ENCODE measurements around the gene POLDIP2.
A peak's percentile ranks its signal among the peaks of the same experiment; 100 is the strongest.

POLDIP2 gene

DNA sequence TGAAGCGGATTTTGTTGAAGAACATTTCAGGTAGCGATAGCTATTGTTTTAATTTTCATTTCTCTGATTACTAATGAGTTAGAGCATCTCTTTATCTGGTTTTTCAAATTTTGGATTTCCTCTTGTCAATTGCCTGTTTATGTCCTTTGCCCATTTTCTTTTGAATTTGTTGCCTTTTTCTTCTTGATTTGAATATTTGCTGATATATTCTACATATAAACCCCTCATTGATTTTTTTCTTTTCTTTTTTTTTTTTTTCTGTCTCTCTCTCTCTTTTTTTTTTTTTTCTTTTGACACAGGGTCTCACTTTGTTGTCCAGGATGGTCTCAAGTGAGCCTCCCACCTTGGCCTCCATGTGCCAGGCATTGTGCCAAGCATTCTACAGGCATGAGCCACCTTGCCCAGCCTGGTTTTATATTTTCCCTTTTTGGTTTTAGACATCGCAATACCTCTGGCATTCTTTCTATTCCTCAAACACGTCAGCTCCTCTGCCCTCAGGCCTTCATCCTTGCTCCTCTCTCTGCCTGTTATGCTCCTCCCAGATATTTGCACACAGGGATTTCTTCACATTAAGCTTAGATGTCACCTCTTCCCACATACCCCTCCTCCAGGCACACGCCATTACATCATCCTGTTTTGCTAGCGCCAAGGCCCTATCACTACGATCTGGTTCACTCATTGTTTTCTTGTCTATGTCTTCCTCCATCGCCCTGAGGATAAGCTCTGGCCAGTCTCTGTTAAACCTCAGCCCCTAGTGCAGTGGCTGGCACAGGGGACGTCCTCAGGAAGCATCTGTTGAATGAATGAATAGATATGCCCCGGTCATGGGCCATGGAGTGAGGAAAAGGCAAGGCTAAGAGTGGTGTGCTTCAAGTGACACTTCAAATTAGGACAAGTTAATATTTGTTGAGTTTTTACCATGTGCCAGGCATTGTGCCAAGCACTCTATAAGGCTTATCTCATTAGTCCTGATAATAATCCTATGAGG lies 22.8 kb upstream of the POLDIP2 start:
- H3K9ac ChIP-seq (ENCODE audit: low read length in 5 of 5): no peak overlapping the region
- peaks cover 0 to 4% (median 0%) of the 10 kb centered on the region in 5 donors for H3K36me3 ChIP-seq (ENCODE audit: control insufficient read depth in 5 of 5, insufficient read depth in 5 of 5, low read length in 5 of 5)
- H3K9me3 ChIP-seq (ENCODE audit: control insufficient read depth in 5 of 5, low read length in 5 of 5): no peaks in the 10 kb centered on the region
- no peak overlapping the region for H3K4me3 ChIP-seq (ENCODE audit: low read depth in 1 of 5, low read length in 5 of 5)
- peaks cover 0 to 17% (median 7%) of the 10 kb centered on the region in 5 donors for H3K27me3 ChIP-seq (ENCODE audit: control insufficient read depth in 5 of 5, insufficient read depth in 4 of 5, low read length in 5 of 5)
- peaks cover 0 to 25% (median 17%) of the 10 kb centered on the region in 5 donors for H3K4me1 ChIP-seq (ENCODE audit: control insufficient read depth in 5 of 5, insufficient read depth in 5 of 5, low read length in 5 of 5)
- no peak overlapping the region for H3K27ac ChIP-seq (ENCODE audit: low read depth, low read length)

DNA sequence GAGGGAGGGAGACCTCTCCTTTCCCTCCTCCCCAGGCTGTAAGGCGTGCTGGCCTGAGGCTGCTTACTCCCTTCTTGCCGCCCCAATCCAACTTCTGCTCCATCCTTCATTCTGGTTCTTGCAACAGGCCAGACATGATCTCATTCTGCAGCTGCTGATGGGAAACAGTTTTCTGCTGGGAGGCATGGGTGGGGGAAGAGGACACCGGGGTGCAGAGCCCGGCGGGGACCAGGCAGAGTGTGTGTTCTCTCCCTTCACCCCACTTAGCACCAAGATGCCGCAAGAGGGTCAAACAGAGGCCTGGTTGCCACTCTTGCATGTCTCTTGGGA lies 15.6 kb upstream of the POLDIP2 start:
- Histone ChIP-seq H3K9ac (ENCODE audit: low read length in 5 of 5) (peak overlapping the region in 1 of 5 donors; percentile 50), H3K36me3 (ENCODE audit: control insufficient read depth in 5 of 5, insufficient read depth in 5 of 5, low read length in 5 of 5) (peaks cover 0 to 2% (median 0%) of the 10 kb centered on the region in 5 donors), H3K27me3 (ENCODE audit: control insufficient read depth in 5 of 5, insufficient read depth in 4 of 5, low read length in 5 of 5) (peaks cover 0 to 14% (median 0%) of the 10 kb centered on the region in 5 donors), H3K9me3 (ENCODE audit: control insufficient read depth in 5 of 5, low read length in 5 of 5) (no peaks in the 10 kb centered on the region), H3K4me1 (ENCODE audit: control insufficient read depth in 5 of 5, insufficient read depth in 5 of 5, low read length in 5 of 5) (peaks cover 3 to 26% (median 19%) of the 10 kb centered on the region in 5 donors), H3K4me3 (ENCODE audit: low read depth in 1 of 5, low read length in 5 of 5) (peak overlapping the region in 1 of 5 donors; percentile 67), H3K27ac (ENCODE audit: low read depth, low read length) (no peak overlapping the region)

DNA sequence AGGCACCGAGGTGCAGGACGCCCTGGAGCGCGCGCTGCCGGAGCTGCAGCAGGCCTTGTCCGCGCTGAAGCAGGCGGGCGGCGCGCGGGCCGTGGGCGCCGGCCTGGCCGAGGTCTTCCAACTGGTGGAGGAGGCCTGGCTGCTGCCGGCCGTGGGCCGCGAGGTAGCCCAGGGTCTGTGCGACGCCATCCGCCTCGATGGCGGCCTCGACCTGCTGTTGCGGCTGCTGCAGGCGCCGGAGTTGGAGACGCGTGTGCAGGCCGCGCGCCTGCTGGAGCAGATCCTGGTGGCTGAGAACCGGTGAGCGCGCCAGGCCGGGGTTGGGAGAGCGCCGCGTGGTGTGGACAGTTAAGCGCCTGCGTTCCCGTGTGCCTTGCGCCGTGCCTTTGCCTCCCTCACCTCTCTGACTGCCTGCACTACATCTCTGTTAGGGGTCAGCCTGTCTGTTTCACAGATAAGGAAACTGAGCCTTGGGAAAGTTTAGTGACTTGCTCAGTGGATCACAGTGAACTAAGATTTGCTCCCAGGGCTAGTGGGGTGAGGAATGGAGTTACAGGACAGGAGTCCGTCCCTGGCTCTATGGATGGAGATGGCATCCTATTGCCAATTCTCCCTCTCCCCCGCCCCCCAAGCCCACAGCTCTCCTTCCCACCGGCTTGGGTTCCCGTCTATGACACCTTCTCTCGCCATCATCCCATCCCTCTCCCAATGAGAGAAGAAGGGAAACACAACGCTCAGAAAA lies 15.0 kb upstream of the POLDIP2 start:
- H3K36me3 ChIP-seq (ENCODE audit: control insufficient read depth in 5 of 5, insufficient read depth in 5 of 5, low read length in 5 of 5): peaks cover 0 to 4% (median 0%) of the 10 kb centered on the region in 5 donors
- H3K27me3 ChIP-seq (ENCODE audit: control insufficient read depth in 5 of 5, insufficient read depth in 4 of 5, low read length in 5 of 5): peaks cover 0 to 14% (median 0%) of the 10 kb centered on the region in 5 donors
- H3K9me3 ChIP-seq (ENCODE audit: control insufficient read depth in 5 of 5, low read length in 5 of 5): no peaks in the 10 kb centered on the region
- peak overlapping the region in 4 of 5 donors; percentile 65 to 72 (median 68) for H3K4me3 ChIP-seq (ENCODE audit: low read depth in 1 of 5, low read length in 5 of 5)
- H3K4me1 ChIP-seq (ENCODE audit: control insufficient read depth in 5 of 5, insufficient read depth in 5 of 5, low read length in 5 of 5): peaks cover 3 to 26% (median 19%) of the 10 kb centered on the region in 5 donors
- no peak overlapping the region for H3K27ac ChIP-seq (ENCODE audit: low read depth, low read length)
- peak overlapping the region in 2 of 5 donors; percentile 34 to 50 for H3K9ac ChIP-seq (ENCODE audit: low read length in 5 of 5)

DNA sequence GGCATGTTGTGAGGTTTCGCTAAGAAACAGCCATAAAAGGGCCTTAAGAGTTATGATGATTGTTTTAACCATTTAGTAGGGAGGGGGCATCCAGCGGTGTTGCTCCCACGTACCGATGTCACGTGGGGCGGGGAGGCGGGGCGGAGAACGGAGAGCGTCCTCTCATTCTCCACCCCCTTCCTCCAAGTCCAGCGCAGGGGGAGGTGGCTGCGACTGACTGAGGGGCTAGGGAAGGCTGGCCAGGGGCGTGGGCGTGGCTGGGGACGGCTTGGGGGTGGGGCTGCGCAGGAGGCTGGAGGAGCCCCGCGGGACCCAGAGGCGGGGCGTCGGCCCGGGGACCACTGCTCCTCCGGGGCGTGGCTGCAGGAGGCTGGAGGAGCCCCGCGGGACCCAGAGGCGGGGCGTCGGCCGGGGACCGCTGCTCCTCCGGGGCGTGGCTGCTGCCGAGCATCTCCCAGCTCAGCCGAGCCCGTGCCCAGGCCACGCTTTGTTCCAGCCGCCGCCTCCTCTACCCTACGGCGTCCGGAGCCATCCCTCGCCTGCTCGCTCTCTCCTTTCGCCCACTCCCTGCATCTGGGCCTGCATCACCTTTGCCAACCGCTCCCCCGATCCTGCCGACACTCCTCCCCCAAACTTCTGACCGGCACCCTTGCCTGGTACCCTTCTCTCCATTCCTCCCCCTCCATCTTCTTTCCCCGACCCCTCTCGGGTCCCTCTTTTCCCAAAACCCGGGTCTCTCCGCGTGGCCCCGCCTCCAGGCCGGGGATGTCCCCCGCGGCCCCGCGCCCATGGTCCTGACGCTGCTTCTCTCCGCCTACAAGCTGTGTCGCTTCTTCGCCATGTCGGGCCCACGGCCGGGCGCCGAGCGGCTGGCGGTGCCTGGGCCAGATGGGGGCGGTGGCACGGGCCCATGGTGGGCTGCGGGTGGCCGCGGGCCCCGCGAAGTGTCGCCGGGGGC lies 14.2 kb upstream of the POLDIP2 start, which contains the start of gene SARM1:
Gene SARM1 (plus strand): TSS at position 450 of the 958 bp plus-strand sequence. CDS start 339 bp downstream, at position 789.
- Histone ChIP-seq H3K36me3 (ENCODE audit: control insufficient read depth in 5 of 5, insufficient read depth in 5 of 5, low read length in 5 of 5) (peaks cover 0 to 12% (median 0%) of the 10 kb centered on the region in 5 donors), H3K9me3 (ENCODE audit: control insufficient read depth in 5 of 5, low read length in 5 of 5) (no peaks in the 10 kb centered on the region), H3K4me1 (ENCODE audit: control insufficient read depth in 5 of 5, insufficient read depth in 5 of 5, low read length in 5 of 5) (peaks cover 3 to 26% (median 19%) of the 10 kb centered on the region in 5 donors), H3K9ac (ENCODE audit: low read length in 5 of 5) (peak within 1 kb of the TSS in 4 of 5 donors; percentile 34 to 57 (median 53)), H3K27ac (ENCODE audit: low read depth, low read length) (no peak within 1 kb of the TSS), H3K4me3 (ENCODE audit: low read depth in 1 of 5, low read length in 5 of 5) (peak within 1 kb of the TSS; percentile 50 to 72 (median 67)), H3K27me3 (ENCODE audit: control insufficient read depth in 5 of 5, insufficient read depth in 4 of 5, low read length in 5 of 5) (peaks cover 0 to 14% (median 0%) of the 10 kb centered on the region in 5 donors)

DNA sequence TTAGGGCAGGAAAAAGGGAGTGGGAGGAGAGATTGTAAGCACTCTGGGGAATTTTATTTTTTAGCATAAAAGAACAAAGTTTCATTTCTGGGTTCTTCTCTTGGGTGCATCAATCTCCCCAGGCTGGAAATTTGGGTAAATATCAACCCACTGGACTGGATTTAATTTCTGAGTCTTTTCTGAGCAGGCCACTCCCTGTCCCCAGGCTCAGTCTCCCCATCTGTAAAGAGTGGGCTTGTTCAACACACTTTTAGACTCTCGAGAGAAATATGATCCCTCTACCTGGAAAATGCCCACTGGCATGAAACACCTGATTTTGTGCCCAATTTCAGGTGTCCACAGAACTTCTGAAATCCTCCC lies 13.4 kb upstream of the POLDIP2 start:
- no peaks in the 10 kb centered on the region for H3K9me3 ChIP-seq (ENCODE audit: control insufficient read depth in 5 of 5, low read length in 5 of 5)
- no peak overlapping the region for H3K27ac ChIP-seq (ENCODE audit: low read depth, low read length)
- peaks cover 0 to 14% (median 0%) of the 10 kb centered on the region in 5 donors for H3K36me3 ChIP-seq (ENCODE audit: control insufficient read depth in 5 of 5, insufficient read depth in 5 of 5, low read length in 5 of 5)
- H3K4me3 ChIP-seq (ENCODE audit: low read depth in 1 of 5, low read length in 5 of 5): no peak overlapping the region
- peaks cover 0 to 14% (median 0%) of the 10 kb centered on the region in 5 donors for H3K27me3 ChIP-seq (ENCODE audit: control insufficient read depth in 5 of 5, insufficient read depth in 4 of 5, low read length in 5 of 5)
- peaks cover 3 to 26% (median 19%) of the 10 kb centered on the region in 5 donors for H3K4me1 ChIP-seq (ENCODE audit: control insufficient read depth in 5 of 5, insufficient read depth in 5 of 5, low read length in 5 of 5)
- H3K9ac ChIP-seq (ENCODE audit: low read length in 5 of 5): no peak overlapping the region

DNA sequence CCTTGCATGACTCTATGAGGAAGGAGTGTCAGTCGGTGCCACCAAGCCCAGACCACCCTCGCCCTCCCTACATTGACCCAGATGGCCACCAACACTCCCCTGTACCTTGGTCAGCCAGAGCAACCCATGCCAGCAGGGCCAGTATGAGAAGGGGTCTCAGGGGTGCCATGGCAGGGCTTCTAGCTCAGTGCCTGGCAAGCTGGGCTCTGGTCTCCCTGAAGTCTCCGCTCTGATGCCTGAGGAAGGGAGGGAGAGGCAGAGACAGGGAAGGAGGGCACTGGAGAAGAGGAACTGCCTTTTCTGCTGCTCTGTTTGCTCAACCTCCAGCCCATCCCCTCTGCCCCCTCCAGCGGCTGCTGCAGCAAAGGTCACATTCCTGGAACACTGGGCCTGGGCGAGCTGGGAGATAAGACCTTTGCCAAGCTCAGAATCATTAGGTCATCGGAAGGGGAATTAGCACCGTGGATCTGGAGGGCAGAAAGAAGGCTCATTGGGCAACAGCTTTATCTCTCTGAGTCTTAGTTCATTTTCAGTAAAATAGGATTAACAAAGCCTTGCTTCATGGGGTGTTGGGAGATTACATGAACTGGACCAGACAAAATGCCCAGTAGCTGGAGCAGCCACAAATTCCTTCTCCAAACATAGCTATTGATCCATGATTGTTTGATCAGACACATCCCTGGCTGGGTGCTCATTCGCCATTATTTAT lies 12.9 kb upstream of the POLDIP2 start, which contains the start of gene VTN:
Gene VTN (minus strand): TSS at position 273 of the 709 bp plus-strand sequence. CDS start 104 bp downstream, at position 169.
- H3K36me3 ChIP-seq (ENCODE audit: control insufficient read depth in 5 of 5, insufficient read depth in 5 of 5, low read length in 5 of 5): peaks cover 0 to 18% (median 2%) of the 10 kb centered on the region in 5 donors
- H3K4me1 ChIP-seq (ENCODE audit: control insufficient read depth in 5 of 5, insufficient read depth in 5 of 5, low read length in 5 of 5): peaks cover 3 to 26% (median 19%) of the 10 kb centered on the region in 5 donors
- H3K27ac ChIP-seq (ENCODE audit: low read depth, low read length): no peak within 1 kb of the TSS
- peak within 1 kb of the TSS in 1 of 5 donors; percentile 2 for H3K9ac ChIP-seq (ENCODE audit: low read length in 5 of 5)
- H3K27me3 ChIP-seq (ENCODE audit: control insufficient read depth in 5 of 5, insufficient read depth in 4 of 5, low read length in 5 of 5): peaks cover 0 to 14% (median 0%) of the 10 kb centered on the region in 5 donors
- H3K4me3 ChIP-seq (ENCODE audit: low read depth in 1 of 5, low read length in 5 of 5): peak within 1 kb of the TSS in 4 of 5 donors; percentile 27 to 72 (median 68)
- H3K9me3 ChIP-seq (ENCODE audit: control insufficient read depth in 5 of 5, low read length in 5 of 5): no peaks in the 10 kb centered on the region

DNA sequence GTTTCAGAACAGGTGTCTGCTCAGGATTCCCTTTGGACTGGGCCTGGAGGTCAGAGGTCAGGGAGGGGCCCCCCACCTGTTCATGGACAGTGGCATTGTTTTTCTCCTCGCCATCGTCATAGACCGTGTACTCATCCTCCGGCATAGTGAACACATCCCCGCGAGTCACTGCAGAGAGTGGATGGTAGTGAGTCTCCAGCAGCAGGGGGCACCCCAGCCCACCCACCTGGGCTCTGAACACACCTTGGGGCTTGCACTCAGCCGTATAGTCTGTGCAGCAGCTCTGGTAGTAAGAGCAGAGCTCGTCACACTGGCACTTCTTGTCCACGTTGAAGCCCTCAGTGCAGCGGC lies 12.3 kb upstream of the POLDIP2 start:
- H3K9ac ChIP-seq (ENCODE audit: low read length in 5 of 5): no peak overlapping the region
- no peak overlapping the region for H3K27ac ChIP-seq (ENCODE audit: low read depth, low read length)
- no peak overlapping the region for H3K4me3 ChIP-seq (ENCODE audit: low read depth in 1 of 5, low read length in 5 of 5)
- peaks cover 0 to 23% (median 6%) of the 10 kb centered on the region in 5 donors for H3K36me3 ChIP-seq (ENCODE audit: control insufficient read depth in 5 of 5, insufficient read depth in 5 of 5, low read length in 5 of 5)
- H3K9me3 ChIP-seq (ENCODE audit: control insufficient read depth in 5 of 5, low read length in 5 of 5): no peaks in the 10 kb centered on the region
- H3K4me1 ChIP-seq (ENCODE audit: control insufficient read depth in 5 of 5, insufficient read depth in 5 of 5, low read length in 5 of 5): peaks cover 3 to 26% (median 19%) of the 10 kb centered on the region in 5 donors
- peaks cover 0 to 14% (median 0%) of the 10 kb centered on the region in 5 donors for H3K27me3 ChIP-seq (ENCODE audit: control insufficient read depth in 5 of 5, insufficient read depth in 4 of 5, low read length in 5 of 5)

DNA sequence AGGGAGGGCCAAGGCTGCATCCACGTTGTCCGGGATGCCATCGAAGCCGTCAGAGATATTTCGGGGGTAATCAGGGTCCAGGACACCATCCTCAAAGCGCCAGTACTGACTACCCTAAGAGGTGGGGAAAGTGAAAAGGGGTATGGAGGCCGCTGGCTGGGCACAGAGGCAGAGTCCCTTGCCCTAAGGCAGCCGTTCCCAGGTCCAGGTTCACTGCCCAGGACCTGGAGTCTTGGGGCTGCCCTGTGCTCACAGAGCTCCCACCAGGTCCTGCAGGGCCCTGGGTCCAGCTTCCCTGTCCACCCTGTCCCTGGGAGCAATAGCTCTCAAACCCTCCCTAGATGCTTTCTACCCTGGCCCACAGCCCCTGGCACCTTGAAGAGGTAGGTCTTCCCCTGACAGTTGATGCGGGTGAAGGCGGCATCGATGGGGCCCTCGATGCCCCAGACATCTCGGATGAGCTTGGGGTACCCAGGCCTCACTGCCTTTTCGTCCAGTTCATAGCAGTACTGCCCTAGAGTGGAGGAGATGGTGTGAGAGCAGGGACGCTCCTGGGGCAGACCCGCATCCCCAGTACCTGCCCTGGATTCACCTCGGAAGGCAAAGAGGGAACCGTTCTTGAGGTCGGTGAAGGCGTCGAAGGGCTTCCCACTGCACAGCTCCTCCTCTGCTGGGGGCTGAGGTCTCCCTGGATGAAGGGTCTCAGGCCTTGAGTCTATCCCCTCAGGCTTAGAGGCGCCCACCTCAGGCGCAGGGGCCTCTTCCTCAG lies 11.8 kb upstream of the POLDIP2 start:
- Histone ChIP-seq H3K9ac (ENCODE audit: low read length in 5 of 5) (no peak overlapping the region), H3K4me3 (ENCODE audit: low read depth in 1 of 5, low read length in 5 of 5) (no peak overlapping the region), H3K36me3 (ENCODE audit: control insufficient read depth in 5 of 5, insufficient read depth in 5 of 5, low read length in 5 of 5) (peaks cover 0 to 29% (median 9%) of the 10 kb centered on the region in 5 donors), H3K9me3 (ENCODE audit: control insufficient read depth in 5 of 5, low read length in 5 of 5) (no peaks in the 10 kb centered on the region), H3K27ac (ENCODE audit: low read depth, low read length) (no peak overlapping the region), H3K27me3 (ENCODE audit: control insufficient read depth in 5 of 5, insufficient read depth in 4 of 5, low read length in 5 of 5) (peaks cover 0 to 14% (median 0%) of the 10 kb centered on the region in 5 donors), H3K4me1 (ENCODE audit: control insufficient read depth in 5 of 5, insufficient read depth in 5 of 5, low read length in 5 of 5) (peaks cover 3 to 26% (median 19%) of the 10 kb centered on the region in 5 donors)
